Uterus (tissue), 2 donors: ENCODE data around the gene VMAC.

Experiments
- POLR2A ChIP-seq, 2 donors: fragments of 450-650 bp; IDR thresholded peaks; one replicate each; pipeline ENCODE4 v1.6.1; 2016; ENCODE audit warnings: antibody characterized with exemption in 2 of 2, mild to moderate bottlenecking in 1 of 2, moderate library complexity in 1 of 2
- TF ChIP-seq, protein P1 (sequence below), 4 experiments: fragments of 200-600 bp in 2 of 4; fragments of 450-650 bp in 2 of 4; sonication (generic) in 2 of 4; IDR thresholded peaks; one replicate each; pipeline ENCODE4 v1.5.1; 2016 to 2019; ENCODE audit warnings: antibody characterized with exemption in 4 of 4, mild to moderate bottlenecking in 2 of 4, moderate library complexity in 1 of 4

DNA sequence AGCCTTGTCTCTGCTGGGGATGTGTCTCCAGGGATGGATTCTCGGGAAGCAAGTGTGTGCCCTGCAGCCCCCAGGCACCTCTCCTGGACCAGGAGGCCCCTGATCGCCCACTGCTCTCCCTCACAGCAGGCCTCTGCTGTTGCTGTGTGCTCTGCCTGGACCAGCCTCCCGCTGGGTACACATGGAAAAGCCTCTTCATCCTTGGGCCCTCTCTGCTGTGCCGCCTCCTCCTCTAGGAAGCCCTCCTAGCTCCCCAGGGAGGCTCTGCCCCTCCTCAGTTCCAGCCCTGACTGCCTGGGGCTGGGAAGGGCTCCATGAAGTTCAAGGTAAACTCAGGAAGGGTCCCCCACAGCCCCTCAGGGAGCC lies 13.1 kb upstream of the VMAC start:
- no peak for TF ChIP-seq POLR2A (IDR thresholded peaks at IDR 0.05)
- TF ChIP-seq, protein P1, sequence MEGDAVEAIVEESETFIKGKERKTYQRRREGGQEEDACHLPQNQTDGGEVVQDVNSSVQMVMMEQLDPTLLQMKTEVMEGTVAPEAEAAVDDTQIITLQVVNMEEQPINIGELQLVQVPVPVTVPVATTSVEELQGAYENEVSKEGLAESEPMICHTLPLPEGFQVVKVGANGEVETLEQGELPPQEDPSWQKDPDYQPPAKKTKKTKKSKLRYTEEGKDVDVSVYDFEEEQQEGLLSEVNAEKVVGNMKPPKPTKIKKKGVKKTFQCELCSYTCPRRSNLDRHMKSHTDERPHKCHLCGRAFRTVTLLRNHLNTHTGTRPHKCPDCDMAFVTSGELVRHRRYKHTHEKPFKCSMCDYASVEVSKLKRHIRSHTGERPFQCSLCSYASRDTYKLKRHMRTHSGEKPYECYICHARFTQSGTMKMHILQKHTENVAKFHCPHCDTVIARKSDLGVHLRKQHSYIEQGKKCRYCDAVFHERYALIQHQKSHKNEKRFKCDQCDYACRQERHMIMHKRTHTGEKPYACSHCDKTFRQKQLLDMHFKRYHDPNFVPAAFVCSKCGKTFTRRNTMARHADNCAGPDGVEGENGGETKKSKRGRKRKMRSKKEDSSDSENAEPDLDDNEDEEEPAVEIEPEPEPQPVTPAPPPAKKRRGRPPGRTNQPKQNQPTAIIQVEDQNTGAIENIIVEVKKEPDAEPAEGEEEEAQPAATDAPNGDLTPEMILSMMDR (IDR thresholded peaks at IDR 0.05) = no peak
